IPS-20b (cell line): ENCODE measurements around the gene FGFBP1.
"Not testable (repeated sequence)": the region's sequence is repeated elsewhere in the genome, so short reads cannot be mapped to it uniquely, and the experiment has no call there.

ENCODE experiments used
- H3K27ac ChIP-seq: one replicate; pipeline ENCODE4 v1.5.1; 2013; ENCODE audit warnings: low read length
- H3K27me3 ChIP-seq: 2 replicates; pipeline ENCODE4 v1.6.1; 2013; ENCODE audit warnings: mild to moderate bottlenecking, low read length, inconsistent platforms; ENCODE audit not compliant: insufficient read depth
- H3K36me3 ChIP-seq: 2 replicates; pipeline ENCODE4 v1.6.1; 2013; ENCODE audit warnings: low read depth, mild to moderate bottlenecking, inconsistent platforms, low read length, moderate library complexity; ENCODE audit not compliant: insufficient read depth
- H3K4me1 ChIP-seq: 2 replicates; pipeline ENCODE4 v1.6.1; 2013; ENCODE audit warnings: mild to moderate bottlenecking, control low read depth, inconsistent platforms, low read length, moderate library complexity; ENCODE audit not compliant: insufficient read depth
- H3K4me3 ChIP-seq: 2 replicates; pipeline ENCODE4 v1.5.1; 2013; ENCODE audit warnings: mild to moderate bottlenecking, low read length, inconsistent platforms
- H3K9ac ChIP-seq: 2 replicates; pipeline ENCODE4 v1.6.1; 2013; ENCODE audit warnings: low read depth, mild to moderate bottlenecking, inconsistent platforms, low read length, moderate library complexity
- H3K9me3 ChIP-seq: 2 replicates; pipeline ENCODE4 v1.6.1; 2013; ENCODE audit warnings: mild to moderate bottlenecking, low read depth, low read length, inconsistent platforms; ENCODE audit not compliant: insufficient read depth

Gene FGFBP1

GRCh38 chr4:15920723-15921591, 17.6 kb downstream of the FGFBP1 start:
- Histone ChIP-seq H3K4me3 (no peak overlapping the region), H3K27ac (no peak overlapping the region), H3K4me1 (no peaks in the 10 kb centered on the region), H3K9ac (no peak overlapping the region), H3K36me3 (no peaks in the 10 kb centered on the region), H3K9me3 (peaks cover 4% of the 10 kb centered on the region; the same call in 1 of the 2 replicates), H3K27me3 (no peaks in the 10 kb centered on the region)

GRCh38 chr4:15918484-15919129, 19.9 kb downstream of the FGFBP1 start:
- no peak overlapping the region for H3K4me3 ChIP-seq
- peaks cover 11% of the 10 kb centered on the region; the same call in 1 of the 2 replicates for H3K9me3 ChIP-seq
- no peaks in the 10 kb centered on the region for H3K36me3 ChIP-seq
- no peak overlapping the region for H3K27ac ChIP-seq
- no peaks in the 10 kb centered on the region for H3K4me1 ChIP-seq
- H3K27me3 ChIP-seq = no peaks in the 10 kb centered on the region
- no peak overlapping the region for H3K9ac ChIP-seq

- Histone ChIP-seq H3K9me3 (peaks cover 11% of the 10 kb centered on the region; the same call in 1 of the 2 replicates), H3K27ac (no peak overlapping the region), H3K9ac (no peak overlapping the region), H3K36me3 (no peaks in the 10 kb centered on the region), H3K27me3 (no peaks in the 10 kb centered on the region), H3K4me1 (no peaks in the 10 kb centered on the region), H3K4me3 (no peak overlapping the region)
Observed at GRCh38 chr4:15917297-15917696, 21.2 kb downstream of the FGFBP1 start.

- peaks cover 11% of the 10 kb centered on the region; the same call in 1 of the 2 replicates for H3K9me3 ChIP-seq
- H3K4me1 ChIP-seq, H3K36me3 ChIP-seq, H3K27ac ChIP-seq, H3K4me3 ChIP-seq, H3K27me3 ChIP-seq, H3K9ac ChIP-seq: not testable (repeated sequence)
Observed at GRCh38 chr4:15916358-15916757, 22.2 kb downstream of the FGFBP1 start.

DNA sequence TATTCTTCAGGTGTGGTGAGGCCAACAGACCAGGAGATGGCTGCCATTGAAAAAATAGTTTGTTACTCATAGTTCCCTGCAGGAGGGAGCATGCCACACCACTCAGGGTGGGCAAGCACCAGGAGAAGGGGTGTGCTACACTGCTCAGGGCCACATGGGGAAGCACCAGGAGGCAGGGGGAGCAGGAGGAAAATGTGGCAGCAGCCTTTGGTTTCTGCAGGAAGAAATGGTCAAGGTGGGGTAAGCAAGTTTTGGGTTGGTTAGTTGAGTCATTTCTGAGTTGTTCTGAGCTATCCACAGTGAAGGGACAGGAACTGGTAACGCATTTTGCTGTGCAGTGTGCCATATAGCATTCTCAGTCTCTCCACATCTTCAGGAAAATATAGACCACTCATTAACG, 23.8 kb downstream of the FGFBP1 start:
- Histone ChIP-seq H3K9me3 (peaks cover 11% of the 10 kb centered on the region; the same call in 1 of the 2 replicates), H3K4me3 (no peak overlapping the region), H3K27ac (no peak overlapping the region), H3K4me1 (no peaks in the 10 kb centered on the region), H3K27me3 (no peaks in the 10 kb centered on the region), H3K36me3 (no peaks in the 10 kb centered on the region), H3K9ac (no peak overlapping the region)

DNA sequence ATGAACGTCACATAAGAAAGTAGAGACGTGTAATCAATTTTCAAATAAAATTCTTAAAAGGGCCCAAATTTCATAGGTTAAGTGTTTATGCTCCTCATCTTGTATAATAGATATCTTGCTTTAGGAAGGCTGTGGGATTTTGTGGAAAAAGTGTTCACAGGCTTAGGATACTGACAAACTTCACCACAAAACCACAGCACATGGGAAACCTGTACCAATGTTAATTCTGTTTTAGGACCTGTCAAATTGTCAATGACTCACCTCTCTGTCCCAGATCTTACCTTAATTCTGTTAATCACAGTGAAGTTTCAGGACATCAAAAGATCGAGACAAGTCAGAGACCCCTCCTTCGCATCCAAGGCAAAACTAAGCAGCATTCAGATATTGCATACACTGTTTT, 24.2 kb downstream of the FGFBP1 start:
- Histone ChIP-seq H3K27ac (no peak overlapping the region), H3K36me3 (no peaks in the 10 kb centered on the region), H3K27me3 (no peaks in the 10 kb centered on the region), H3K9me3 (peaks cover 11% of the 10 kb centered on the region; the same call in 1 of the 2 replicates), H3K4me3 (no peak overlapping the region), H3K4me1 (no peaks in the 10 kb centered on the region), H3K9ac (no peak overlapping the region)

DNA sequence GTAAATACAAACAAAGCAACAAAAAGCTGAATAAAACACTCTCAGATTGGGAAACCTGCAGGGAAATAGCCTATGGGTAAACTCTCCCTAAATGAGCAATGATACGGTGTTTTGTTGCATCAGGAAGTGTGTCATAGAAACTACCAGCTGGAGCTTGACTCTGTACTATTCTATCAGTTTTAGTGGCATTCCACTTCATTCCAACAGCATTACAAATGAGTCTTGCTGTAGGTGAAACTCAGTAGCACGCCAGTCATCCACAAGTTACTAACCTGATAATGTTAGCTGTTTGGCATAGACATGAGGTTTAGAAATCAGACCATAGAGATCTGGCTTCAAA, 24.9 kb downstream of the FGFBP1 start:
- Histone ChIP-seq H3K4me3 (no peak overlapping the region), H3K4me1 (no peaks in the 10 kb centered on the region), H3K9me3 (peaks cover 11% of the 10 kb centered on the region; the same call in 1 of the 2 replicates), H3K36me3 (no peaks in the 10 kb centered on the region), H3K27ac (no peak overlapping the region), H3K9ac (no peak overlapping the region), H3K27me3 (no peaks in the 10 kb centered on the region)

DNA sequence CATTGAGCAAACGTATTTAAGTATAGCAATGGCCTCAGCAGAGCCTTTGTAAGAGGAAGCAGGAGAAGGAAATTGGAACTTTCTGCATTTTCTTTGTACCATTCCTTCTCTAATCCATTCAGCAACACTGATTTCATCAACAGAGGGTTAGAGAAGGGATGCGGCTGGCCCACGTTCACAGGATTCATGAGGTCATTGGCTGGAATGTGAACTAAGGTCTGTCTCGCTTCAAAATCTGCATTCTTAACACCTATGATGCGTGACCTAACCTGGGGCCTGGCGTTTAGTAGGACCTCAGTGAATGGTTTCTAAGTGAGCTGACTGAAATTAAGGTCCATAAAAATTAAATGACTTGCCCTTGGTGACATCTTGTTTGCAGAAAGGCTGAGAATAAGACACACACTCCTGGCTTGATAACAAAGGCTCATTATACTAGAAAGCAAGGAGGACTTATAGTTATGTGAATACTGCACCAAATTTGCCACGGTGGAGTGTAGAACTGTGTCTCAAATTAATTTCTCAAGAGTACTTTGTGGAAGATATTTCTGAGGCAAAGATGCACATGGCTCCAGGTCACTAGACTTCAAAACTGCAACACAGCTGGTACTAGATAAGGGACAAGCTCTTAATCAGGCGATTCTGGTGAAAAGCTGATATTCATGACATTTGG, 25.4 kb downstream of the FGFBP1 start:
- H3K4me1 ChIP-seq = no peaks in the 10 kb centered on the region
- no peaks in the 10 kb centered on the region for H3K36me3 ChIP-seq
- H3K27me3 ChIP-seq = no peaks in the 10 kb centered on the region
- no peak overlapping the region for H3K9ac ChIP-seq
- H3K4me3 ChIP-seq = no peak overlapping the region
- H3K9me3 ChIP-seq = peaks cover 11% of the 10 kb centered on the region; the same call in 1 of the 2 replicates
- no peak overlapping the region for H3K27ac ChIP-seq

DNA sequence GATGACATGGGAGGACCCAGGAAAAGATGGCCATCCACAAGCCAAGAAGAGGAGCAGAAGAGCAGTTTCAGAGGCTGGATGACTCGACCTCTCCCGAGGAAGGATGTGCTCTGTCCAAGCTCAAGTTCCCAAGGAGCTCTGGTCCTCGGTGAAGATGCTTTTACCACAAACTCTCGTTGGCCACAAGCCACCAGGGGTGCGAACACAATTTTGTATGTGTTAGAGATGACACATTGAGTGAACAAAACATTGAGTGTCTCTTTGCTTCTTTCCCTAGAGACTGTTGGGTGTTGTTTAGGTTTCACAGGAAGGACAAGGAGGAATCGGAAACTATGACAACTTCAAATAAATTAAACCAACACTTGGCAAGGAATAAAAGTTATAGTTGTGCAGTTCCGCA, 26.3 kb downstream of the FGFBP1 start:
- peaks cover 11% of the 10 kb centered on the region; the same call in 1 of the 2 replicates for H3K9me3 ChIP-seq
- H3K9ac ChIP-seq = no peak overlapping the region
- H3K27ac ChIP-seq = no peak overlapping the region
- no peaks in the 10 kb centered on the region for H3K4me1 ChIP-seq
- H3K4me3 ChIP-seq = no peak overlapping the region
- no peaks in the 10 kb centered on the region for H3K27me3 ChIP-seq
- H3K36me3 ChIP-seq = no peaks in the 10 kb centered on the region

- Histone ChIP-seq H3K36me3 (no peaks in the 10 kb centered on the region), H3K27me3 (no peaks in the 10 kb centered on the region), H3K9ac (no peak overlapping the region), H3K9me3 (peaks cover 2% of the 10 kb centered on the region; the same call in 1 of the 2 replicates), H3K4me3 (no peak overlapping the region), H3K4me1 (peaks cover 8% of the 10 kb centered on the region), H3K27ac (no peak overlapping the region)
Observed at GRCh38 chr4:15910155-15910940, 28.2 kb downstream of the FGFBP1 start.

- Histone ChIP-seq H3K36me3 (no peaks in the 10 kb centered on the region), H3K4me1 (peaks cover 9% of the 10 kb centered on the region), H3K9ac (no peak overlapping the region), H3K9me3 (peaks cover 5% of the 10 kb centered on the region; the same call in 1 of the 2 replicates), H3K4me3 (no peak overlapping the region), H3K27ac (no peak overlapping the region), H3K27me3 (no peaks in the 10 kb centered on the region)
Observed at GRCh38 chr4:15907430-15907829, 31.1 kb downstream of the FGFBP1 start.
